OCI-LY3 (cell line): Measurements from ENCODE around the gene ATOH8.

Experiments
- H2AFZ ChIP-seq: fragments of 200-600, 300-600 bp; shearing (Covaris generic); 2 replicates; pipeline ENCODE4 v1.6.0; 2014; ENCODE audit warnings: antibody characterized with exemption, low read depth, low read length
- H3K27ac ChIP-seq: fragments of 200-600, 300-600 bp; sonication (generic); 2 replicates; pipeline ENCODE4 v1.5.1; 2014; ENCODE audit warnings: mild to moderate bottlenecking, low read length, moderate library complexity, mixed read lengths
- H3K27me3 ChIP-seq: fragments of 200-600, 300-600 bp; sonication (generic); 2 replicates; pipeline ENCODE4 v1.6.1; 2014; ENCODE audit warnings: low read depth, low read length, mixed read lengths
- H3K36me3 ChIP-seq: fragments of 200-600, 300-600 bp; sonication (generic); replicated peaks from 2 replicates; pipeline ENCODE3; 2014; ENCODE audit warnings: low read depth, low read length, mixed read lengths
- H3K4me1 ChIP-seq: fragments of 300-600, 200-600 bp; sonication (generic); 2 replicates; pipeline ENCODE4 v1.6.1; 2014; ENCODE audit warnings: low read length, mixed read lengths
- H3K4me2 ChIP-seq: fragments of 200-600, 300-600 bp; sonication (generic); 2 replicates; pipeline ENCODE4 v1.6.1; 2014; ENCODE audit warnings: low read length, mixed read lengths
- H3K4me3 ChIP-seq: fragments of 300-600, 200-600 bp; sonication (generic); 2 replicates; pipeline ENCODE4 v1.5.1; 2014; ENCODE audit warnings: antibody characterized with exemption, mild to moderate bottlenecking, low read length, moderate library complexity
- H3K79me2 ChIP-seq: fragments of 300-600, 200-600 bp; shearing (Covaris generic); 2 replicates; pipeline ENCODE4 v1.6.1; 2014; ENCODE audit warnings: mild to moderate bottlenecking, low read length, mixed read lengths
- H3K9ac ChIP-seq: fragments of 300-600, 200-600 bp; shearing (Covaris generic); 2 replicates; pipeline ENCODE4 v1.6.0; 2014; ENCODE audit warnings: mild to moderate bottlenecking, low read length, moderate library complexity
- H3K9me3 ChIP-seq: fragments of 200-600, 300-600 bp; shearing (Covaris generic); 2 replicates; pipeline ENCODE4 v1.6.1; 2014; ENCODE audit warnings: low read length, mixed read lengths; ENCODE audit not compliant: insufficient read depth
- H4K20me1 ChIP-seq: fragments of 200-600, 300-600 bp; sonication (generic); 2 replicates; pipeline ENCODE4 v1.6.1; 2016; ENCODE audit warnings: low read length, mixed read lengths; ENCODE audit not compliant: insufficient read depth
- EZH2phosphoT487 ChIP-seq: fragments of 200-600 bp; shearing (Covaris generic); IDR thresholded peaks from 2 replicates; pipeline ENCODE4 v1.6.1; 2018; ENCODE audit warnings: antibody characterized with exemption, mixed run types, low read depth
- TF ChIP-seq, protein P1 (sequence below): fragments of 200-600, 300-600 bp; sonication (generic); IDR thresholded peaks from 2 replicates; pipeline ENCODE4 v1.5.1; 2014; ENCODE audit warnings: antibody characterized with exemption, low read length, low read depth

ATOH8 gene

DNA sequence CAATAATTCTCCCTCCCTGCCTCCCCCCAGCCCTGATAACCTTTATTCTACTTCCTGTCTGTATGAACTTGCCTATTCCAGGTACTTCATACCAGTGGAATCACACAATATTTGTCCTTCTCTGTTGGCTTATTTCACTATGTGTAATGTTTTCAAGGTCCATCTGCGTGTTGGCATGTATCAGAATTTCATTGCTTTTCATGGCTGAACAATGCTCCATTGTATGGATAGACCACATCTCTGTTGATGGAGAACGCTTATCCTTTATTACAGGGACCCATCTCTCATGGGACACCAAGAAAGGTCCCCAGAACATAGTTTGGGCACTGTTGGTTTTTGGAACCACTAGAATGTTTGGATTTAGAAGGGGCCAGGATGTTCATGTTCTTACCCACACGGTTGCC, 40.2 kb downstream of the ATOH8 start:
- H3K27ac ChIP-seq: no peak overlapping the region
- no peaks in the 10 kb centered on the region for H3K79me2 ChIP-seq
- no peak overlapping the region for H3K9ac ChIP-seq
- no peak for TF ChIP-seq EZH2phosphoT487
- TF ChIP-seq, protein P1, sequence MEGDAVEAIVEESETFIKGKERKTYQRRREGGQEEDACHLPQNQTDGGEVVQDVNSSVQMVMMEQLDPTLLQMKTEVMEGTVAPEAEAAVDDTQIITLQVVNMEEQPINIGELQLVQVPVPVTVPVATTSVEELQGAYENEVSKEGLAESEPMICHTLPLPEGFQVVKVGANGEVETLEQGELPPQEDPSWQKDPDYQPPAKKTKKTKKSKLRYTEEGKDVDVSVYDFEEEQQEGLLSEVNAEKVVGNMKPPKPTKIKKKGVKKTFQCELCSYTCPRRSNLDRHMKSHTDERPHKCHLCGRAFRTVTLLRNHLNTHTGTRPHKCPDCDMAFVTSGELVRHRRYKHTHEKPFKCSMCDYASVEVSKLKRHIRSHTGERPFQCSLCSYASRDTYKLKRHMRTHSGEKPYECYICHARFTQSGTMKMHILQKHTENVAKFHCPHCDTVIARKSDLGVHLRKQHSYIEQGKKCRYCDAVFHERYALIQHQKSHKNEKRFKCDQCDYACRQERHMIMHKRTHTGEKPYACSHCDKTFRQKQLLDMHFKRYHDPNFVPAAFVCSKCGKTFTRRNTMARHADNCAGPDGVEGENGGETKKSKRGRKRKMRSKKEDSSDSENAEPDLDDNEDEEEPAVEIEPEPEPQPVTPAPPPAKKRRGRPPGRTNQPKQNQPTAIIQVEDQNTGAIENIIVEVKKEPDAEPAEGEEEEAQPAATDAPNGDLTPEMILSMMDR: no peak
- H3K27me3 ChIP-seq: peaks cover 33% of the 10 kb centered on the region
- no peaks in the 10 kb centered on the region for H3K4me1 ChIP-seq
- H3K9me3 ChIP-seq: no peaks in the 10 kb centered on the region
- H3K4me3 ChIP-seq: no peak overlapping the region
- H2AFZ ChIP-seq: no peak overlapping the region
- H3K4me2 ChIP-seq: no peak overlapping the region
- no peaks in the 10 kb centered on the region for H4K20me1 ChIP-seq
- H3K36me3 ChIP-seq: no peaks in the 10 kb centered on the region

DNA sequence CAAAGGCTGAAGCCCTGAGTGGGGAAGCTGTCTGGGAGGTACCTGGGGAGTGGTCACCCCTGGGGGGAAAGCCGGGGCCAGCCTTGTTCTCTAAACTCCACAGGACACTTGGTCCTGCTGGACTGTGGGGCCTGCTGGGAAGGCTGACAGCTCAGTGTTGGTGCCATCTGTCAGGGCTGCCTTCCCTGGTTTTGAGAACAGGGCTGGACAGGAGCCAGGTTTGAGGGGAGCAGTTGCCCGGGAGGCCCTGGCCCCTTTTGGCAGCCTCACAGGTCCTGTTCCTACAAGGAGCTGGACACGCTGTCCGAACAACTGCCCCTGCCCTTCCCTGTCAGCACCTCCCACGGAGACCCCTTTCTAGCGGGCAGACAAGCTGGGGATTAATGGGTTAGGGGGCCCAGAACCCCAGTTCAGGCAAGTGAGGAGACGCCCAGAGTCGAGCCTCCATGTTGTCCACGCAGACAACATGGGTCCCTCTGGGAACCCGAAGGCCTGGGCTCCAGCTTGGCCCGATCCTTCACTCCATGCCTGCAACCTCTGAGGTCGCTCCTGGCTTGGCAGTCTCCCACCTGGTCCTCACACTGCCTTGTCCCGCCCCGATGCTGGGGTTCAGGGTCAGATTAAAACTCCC, 40.8 kb downstream of the ATOH8 start:
- Histone ChIP-seq H3K36me3 (no peaks in the 10 kb centered on the region), H2AFZ (no peak overlapping the region), H3K9me3 (no peaks in the 10 kb centered on the region), H4K20me1 (no peaks in the 10 kb centered on the region), H3K9ac (no peak overlapping the region), H3K27me3 (peaks cover 37% of the 10 kb centered on the region), H3K79me2 (no peaks in the 10 kb centered on the region), H3K4me1 (no peaks in the 10 kb centered on the region), H3K4me3 (no peak overlapping the region), H3K4me2 (no peak overlapping the region), H3K27ac (no peak overlapping the region)
- TF ChIP-seq, protein P1: no peak
- no peak for TF ChIP-seq EZH2phosphoT487

GRCh38 chr2:85795331-85796045, 41.7 kb downstream of the ATOH8 start:
- TF ChIP-seq EZH2phosphoT487: no peak
- TF ChIP-seq, protein P1: no peak
- Histone ChIP-seq H4K20me1 (no peaks in the 10 kb centered on the region), H3K4me1 (no peaks in the 10 kb centered on the region), H3K9me3 (no peaks in the 10 kb centered on the region), H3K27ac (no peak overlapping the region), H3K9ac (no peak overlapping the region), H3K79me2 (no peaks in the 10 kb centered on the region), H3K36me3 (no peaks in the 10 kb centered on the region), H3K4me3 (no peak overlapping the region), H3K4me2 (no peak overlapping the region), H2AFZ (no peak overlapping the region), H3K27me3 (peaks cover 30% of the 10 kb centered on the region)

DNA sequence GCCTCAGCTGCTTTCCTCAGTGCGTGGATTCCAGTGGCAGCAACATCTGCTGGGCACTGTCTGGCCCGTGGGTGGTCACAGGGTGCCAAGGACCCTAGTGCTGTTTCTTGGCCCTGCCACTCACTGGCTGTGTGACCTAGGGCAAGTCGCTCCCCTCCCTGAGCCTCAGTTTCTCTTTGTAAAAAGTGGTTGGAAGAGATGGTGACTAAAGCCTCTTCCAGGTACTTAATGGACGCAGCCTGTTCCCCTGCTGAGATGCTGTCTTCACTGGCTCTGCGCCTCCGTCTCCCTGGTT, 42.2 kb downstream of the ATOH8 start:
- Histone ChIP-seq H3K9ac (no peak overlapping the region), H3K4me3 (no peak overlapping the region), H4K20me1 (no peaks in the 10 kb centered on the region), H3K36me3 (no peaks in the 10 kb centered on the region), H3K4me1 (no peaks in the 10 kb centered on the region), H2AFZ (no peak overlapping the region), H3K9me3 (no peaks in the 10 kb centered on the region), H3K79me2 (no peaks in the 10 kb centered on the region), H3K27ac (no peak overlapping the region), H3K4me2 (no peak overlapping the region), H3K27me3 (peaks cover 28% of the 10 kb centered on the region)
- TF ChIP-seq EZH2phosphoT487: no peak
- TF ChIP-seq, protein P1: no peak
